T1000 (cell line): ENCODE results near the gene GSTM4.
A peak's percentile ranks its signal among the peaks of the same experiment; 100 is the strongest.
"Not testable (repeated sequence)": the region's sequence is repeated elsewhere in the genome, so short reads cannot be mapped to it uniquely, and the experiment has no call there.

Experiments
- DNase-seq: peaks from one replicate; lab custom pipeline; 2025; ENCODE audit warnings: mixed read lengths; lab: John Stamatoyannopoulos, UW

The GSTM4 gene

DNA sequence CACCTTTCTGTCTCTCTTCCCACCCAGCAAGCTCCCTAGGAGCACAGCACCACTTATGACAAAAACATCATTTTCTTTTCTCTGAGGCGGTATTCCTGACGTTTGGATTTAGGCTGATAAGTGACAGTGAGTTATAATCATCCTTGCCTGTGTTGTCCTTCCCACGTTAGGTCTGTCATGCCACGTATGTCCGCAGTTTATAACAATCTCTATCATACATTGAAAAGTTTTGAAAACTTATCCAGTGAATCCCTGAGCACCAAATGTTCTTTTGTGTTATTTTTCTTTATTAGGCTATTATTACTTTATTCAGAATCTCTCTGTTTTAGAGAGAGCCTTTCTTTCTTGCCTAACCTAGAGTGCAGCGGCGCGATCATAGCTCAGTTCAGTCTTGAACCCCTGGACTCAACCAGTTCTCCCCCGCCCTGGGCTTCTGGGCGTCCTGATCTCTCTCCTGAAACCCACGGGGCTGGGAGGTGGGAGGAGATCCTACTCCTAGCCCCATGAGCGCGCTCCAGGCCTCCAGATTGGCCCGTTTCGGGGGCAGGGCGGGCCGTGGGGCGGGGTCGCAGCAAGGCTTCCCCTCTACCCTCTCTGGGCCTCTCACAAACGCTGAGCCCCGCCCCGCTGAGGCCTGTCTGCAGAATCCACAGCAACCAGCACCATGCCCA is 11.7 kb downstream of the GSTM4 start, which contains the start of gene GSTM2:
Gene GSTM2 (plus strand): TSS at position 606 of the 671 bp plus-strand sequence. CDS start 59 bp downstream, at position 665.
- DNase-seq: peak; percentile 73

DNA sequence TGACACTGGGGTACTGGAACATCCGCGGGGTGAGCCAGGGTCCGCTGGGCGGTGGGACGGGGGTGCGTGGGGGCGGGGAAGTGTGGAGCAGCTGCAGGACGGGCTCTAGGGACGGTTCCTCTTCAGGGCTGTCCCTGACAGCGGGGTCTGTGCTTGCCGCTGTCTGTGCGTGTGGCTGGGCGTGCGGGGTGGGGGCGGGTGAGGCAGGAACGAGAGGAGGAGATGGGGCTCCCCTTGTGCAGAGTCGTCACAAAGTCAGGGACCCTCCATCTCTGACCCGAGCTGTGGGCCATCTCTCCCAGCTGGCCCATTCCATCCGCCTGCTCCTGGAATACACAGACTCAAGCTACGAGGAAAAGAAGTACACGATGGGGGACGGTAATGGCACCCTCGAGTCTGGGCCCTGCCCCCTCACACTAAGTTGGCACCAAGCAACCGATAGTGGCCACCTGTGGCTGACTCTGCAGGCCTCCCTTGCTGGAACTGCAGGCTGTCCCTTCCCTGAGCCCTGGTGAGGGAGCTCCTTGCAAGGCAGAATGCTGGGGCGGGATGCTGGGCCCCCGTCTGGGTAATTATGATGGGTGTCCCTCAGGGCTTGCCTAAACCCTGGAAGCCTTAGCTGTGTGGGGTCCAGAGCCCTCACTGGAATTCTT is 12.3 kb downstream of the GSTM4 start:
- no peak for DNase-seq

DNA sequence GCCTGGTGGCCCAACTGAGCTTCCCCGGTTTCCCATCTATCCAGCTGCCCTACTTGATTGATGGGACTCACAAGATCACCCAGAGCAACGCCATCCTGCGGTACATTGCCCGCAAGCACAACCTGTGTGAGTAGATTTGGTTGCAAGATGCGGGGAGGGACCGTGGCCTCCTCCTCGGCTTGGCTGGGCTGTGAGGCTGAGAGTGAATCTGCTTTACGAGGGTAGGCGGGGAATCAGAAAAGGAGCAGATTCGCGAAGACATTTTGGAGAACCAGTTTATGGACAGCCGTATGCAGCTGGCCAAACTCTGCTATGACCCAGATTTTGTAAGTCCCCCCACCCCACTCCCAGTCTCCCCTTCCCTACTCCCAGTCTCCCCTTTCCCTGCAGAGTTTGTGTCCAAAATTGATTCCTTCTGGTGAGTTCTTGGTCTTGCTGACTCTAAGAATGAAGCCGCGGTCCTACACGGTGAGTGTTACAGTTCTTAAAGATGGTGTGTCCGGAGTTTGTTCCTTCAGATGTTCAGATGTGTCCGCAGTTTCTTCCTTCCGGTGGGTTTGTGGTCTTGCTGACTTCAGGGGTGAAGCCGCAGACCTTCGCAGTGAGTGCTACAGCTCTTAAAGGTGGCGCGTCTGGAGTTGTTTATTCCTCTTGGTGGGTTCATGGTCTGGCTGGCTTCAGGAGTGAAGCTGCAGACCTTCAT is 13.5 kb downstream of the GSTM4 start:
- DNase-seq: no peak

DNA sequence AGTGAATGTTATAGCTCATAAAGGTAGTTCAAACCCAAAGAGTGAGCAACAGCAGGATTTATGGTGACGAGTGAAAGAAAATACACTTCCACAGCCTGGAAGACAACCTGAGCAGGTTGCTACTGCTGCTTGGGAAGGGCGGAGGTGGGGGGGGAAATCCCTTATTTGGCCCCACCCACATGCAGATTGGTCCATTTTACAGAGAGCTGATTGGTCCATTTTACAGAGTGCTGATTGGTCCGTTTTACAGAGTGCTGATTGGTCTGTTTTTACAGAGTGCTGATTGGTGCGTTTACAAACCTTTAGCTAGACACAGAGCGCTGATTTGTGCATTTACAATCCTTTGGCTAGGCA is 14.0 kb downstream of the GSTM4 start:
- DNase-seq: not testable (repeated sequence)

DNA sequence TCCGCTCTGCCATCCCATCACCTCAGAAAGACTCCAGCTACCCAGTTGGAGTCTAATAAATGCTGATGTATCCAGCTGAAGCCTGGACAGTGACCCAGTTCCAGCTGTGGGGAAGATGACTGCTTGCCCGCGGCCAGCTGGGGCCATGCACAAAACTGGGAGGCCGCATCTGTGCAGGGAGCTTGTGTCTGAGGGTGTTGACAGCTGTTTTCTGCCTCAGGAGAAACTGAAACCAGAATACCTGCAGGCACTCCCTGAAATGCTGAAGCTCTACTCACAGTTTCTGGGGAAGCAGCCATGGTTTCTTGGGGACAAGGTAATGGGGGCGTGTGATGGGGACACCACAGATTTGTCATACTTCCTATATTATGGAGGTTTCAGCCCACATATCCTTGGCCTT is 15.2 kb downstream of the GSTM4 start:
- no peak for DNase-seq

DNA sequence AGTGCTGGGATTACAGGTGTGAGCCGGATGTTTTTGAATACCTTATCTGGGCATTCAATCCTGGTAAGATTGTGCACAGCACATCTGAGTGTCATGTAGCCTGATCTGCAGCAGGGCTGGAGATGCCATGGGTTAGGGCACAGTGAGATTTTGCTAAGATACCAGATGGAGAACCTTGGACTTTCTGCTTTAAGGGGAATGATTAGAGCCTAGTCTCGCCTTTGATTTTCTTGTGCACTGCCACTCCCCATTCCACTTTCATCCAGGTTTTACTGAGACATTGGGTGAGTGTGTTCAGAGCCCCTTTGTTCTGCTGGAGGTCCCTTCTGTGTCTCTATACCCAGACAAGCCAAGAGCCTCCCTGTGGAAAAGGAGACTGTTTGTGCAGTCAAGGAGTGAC is 18.0 kb downstream of the GSTM4 start:
- DNase-seq: not testable (repeated sequence)

DNA sequence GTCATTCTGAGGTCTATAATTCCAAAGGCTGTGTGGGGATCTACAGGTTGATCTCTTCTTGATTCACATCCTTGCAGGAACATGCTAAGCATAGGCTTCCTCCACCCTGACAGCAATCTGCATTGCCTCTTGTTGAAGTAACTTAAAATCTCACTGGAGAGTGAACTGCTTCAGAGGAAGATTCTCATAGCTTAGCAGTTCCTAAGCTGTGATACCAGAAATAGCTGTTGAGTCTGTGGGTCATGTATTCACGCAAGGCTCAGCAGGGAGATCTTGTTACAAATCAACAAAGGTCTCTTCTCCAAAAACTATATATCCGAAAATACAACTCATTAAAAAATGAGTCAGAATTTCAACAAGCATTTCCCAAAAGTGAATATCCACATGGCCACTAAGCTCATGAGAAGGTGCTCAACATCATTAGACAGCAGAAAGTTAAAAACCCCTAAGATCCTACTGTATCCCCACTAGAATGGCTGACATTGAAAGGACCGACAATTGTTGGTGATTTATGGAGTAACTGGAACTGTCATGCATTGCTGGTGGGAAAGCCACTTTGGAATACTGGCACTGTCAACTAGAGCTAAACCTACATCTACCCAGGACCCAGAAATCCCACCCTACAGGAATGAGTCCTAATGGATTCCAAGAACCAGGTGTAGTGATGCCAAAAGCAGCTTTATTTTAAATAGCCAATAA is 20.9 kb downstream of the GSTM4 start:
- DNase-seq: not testable (repeated sequence)

DNA sequence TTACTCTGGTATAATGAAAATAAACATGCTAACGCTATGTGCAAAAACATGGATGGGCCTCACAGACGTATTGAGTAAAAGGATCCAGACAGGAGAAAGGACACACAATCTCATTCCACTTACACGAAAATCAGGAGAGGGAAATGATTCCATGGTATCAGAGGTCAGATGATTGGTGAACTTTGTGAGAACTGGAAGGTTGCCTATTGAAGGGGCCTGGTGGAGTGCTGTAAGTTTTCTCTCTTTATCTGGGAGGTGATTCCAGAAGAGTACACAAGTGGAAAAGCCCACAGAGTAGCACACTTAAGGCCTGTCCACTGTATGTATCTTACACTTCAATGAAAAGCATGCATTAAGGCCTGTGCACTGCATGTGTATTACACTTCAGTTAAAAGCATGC is 21.6 kb downstream of the GSTM4 start:
- no peak for DNase-seq

DNA sequence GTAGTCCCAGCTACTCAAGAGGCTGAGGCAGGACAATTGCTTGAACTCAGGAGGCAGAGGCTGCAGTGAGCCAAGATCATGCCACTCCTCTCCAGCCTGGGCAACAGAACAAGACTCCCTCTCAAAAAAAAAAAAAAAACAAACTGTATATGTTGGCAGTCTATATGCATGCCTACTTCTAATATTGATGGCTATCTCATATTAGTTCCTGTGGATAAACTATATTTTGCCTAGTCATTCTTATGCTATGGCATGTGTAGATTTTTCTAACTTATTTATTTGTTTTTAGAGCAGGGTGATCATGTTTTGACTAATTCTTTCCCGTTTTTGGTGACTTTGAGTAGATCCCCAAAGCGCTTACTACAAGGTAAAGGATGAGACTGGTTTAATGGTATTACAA is 22.7 kb downstream of the GSTM4 start:
- not testable (repeated sequence) for DNase-seq

DNA sequence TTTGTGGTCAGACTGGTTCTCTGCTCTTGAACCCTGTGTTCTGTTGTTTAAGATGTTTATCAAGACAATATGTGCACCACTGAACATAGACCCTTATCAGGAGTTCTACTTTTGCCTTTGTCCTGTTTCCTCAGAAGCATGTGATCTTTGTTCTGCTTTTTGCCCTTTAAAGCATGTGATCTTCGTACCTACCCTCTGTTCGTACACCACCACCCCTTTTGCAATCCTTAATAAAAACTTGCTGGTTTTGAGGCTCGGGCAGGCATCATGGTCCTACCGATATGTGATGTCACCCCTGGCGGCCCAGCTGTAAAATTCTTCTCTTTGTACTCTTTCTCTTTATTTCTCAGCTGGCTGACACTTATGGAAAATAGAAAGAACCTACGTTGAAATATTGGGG is 28.9 kb downstream of the GSTM4 start:
- not testable (repeated sequence) for DNase-seq

DNA sequence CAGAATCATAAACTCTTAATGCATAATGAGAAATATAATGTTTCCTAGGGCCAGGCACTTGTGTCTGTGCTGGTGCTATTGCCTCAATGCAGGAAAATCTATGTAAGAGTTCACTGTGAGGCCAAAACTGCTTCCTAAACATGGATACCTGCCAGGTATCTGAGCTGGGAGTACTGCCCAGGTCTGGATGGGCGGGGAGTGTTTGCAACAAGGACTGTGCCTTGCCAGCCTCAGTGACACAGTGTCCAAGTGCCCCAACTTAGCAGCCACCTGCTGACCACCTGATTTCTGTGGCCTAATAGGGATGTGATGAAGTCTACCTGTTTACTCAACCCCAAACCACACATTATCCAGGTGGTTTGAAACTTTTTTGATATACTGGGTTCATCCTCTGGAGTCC is 29.5 kb downstream of the GSTM4 start:
- DNase-seq: not testable (repeated sequence)

DNA sequence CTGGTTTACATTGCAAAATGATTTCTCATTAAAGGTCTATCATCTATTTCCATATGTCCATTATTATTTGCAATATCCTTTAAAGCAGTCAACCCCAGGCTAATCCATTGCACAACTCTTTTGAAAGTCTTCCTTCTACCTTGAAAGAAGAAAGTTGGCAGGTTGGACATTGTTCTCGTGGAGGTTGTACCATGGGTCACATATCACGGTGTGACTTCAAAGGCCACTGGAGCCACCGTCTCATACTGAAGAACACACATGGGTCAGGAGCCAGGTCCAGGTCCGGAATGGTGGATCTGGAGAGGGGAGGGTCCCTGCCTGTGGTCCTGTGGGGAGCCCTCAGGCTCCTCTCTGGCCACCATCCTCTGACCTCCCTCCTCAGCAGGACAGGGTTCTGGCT is 30.0 kb downstream of the GSTM4 start:
- DNase-seq: not testable (repeated sequence)

DNA sequence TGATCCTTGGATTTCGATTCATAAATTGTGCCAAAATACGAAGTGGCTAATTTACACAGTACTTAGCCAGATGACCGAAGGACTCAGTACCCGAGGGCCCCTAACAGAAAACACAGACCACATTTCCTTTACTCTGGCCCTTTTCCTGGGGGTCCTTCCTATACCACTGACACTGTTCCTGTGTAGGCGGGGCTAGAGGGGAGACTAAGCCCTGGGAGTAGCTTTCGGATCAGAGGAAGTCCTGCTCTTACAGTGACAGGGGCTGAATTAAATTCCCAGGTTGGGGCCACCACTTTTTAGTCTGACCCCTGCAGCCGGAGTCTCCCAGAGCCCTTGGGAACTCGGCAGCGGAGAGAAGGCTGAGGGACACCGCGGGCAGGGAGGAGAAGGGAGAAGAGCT is 31.2 kb downstream of the GSTM4 start:
- not testable (repeated sequence) for DNase-seq

DNA sequence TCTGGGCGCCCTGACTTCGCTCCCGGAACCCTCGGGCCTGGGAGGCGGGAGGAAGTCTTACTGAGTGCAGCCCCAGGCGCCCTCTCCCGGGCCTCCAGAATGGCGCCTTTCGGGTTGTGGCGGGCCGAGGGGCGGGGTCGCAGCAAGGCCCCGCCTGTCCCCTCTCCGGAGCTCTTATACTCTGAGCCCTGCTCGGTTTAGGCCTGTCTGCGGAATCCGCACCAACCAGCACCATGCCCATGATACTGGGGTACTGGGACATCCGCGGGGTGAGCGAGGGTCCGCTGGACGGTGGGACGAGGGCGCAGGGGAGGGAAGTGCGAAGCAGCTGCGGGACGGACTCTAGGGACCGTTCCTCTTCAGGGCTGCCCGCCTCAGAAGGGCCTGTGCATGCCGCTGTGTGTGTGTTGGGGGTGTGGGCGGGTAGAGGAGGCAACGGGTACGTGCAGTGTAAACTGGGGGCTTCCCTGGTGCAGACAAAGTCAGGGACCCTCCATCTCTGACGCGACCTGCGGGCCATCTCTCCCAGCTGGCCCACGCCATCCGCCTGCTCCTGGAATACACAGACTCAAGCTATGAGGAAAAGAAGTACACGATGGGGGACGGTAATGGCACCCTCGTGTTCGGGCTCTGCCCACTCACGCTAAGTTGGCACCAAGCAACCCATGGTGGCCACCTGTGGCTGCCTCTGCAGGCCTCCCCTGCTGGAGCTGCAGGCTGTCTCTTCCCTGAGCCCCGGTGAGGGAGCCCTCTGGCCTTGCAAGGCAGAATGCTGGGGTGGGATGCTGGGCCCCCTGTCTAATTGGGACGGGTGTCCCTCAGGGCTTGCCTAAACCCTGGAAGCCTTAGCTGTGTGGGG is 32.0 kb downstream of the GSTM4 start, which contains the start of gene GSTM1:
Gene GSTM1 (plus strand): TSS at position 177 of the 859 bp plus-strand sequence. CDS start 57 bp downstream, at position 234.
- DNase-seq: no peak

DNA sequence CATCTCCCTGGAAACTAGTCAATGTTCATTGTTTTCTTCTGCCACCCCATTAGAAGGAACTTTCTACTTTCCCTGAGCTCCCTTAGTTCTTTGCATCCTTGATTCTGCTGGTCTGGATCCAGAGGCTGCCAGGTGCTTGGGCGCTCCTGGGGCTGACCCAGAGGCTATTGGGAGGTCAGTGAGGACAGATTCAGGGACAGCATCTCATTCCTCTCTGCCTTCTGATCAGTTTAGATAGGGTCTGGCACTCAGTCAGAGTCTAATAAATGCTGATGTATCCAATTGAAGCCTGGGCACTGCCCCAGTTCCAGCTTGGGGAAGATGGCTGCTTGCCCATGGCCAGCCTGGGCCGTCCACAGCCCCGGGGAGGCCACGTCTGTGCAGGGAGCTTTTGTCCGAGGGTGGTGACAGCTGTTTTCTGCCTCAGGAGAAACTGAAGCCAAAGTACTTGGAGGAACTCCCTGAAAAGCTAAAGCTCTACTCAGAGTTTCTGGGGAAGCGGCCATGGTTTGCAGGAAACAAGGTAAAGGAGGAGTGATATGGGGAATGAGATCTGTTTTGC is 34.0 kb downstream of the GSTM4 start:
- DNase-seq: no peak

DNA sequence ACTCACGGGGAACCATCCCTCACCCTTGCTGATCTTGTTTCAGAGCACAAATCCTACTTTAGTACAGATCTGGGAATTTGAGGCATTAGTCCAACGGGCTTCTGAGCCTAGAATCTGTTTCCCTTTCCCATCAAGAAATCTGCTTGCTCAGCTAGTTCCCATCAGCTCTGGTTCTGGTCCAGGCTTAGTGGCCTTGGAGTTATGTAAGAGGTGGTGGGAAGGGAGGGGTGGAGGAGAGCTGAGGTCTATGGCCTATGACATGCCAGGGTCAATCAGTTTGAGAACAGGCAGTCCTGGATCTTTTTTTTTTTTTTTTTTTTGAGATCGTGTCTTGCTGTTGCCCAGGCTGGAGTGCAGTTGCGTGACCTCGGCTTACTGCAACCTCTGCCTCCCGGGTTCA is 35.9 kb downstream of the GSTM4 start:
- no peak for DNase-seq

DNA sequence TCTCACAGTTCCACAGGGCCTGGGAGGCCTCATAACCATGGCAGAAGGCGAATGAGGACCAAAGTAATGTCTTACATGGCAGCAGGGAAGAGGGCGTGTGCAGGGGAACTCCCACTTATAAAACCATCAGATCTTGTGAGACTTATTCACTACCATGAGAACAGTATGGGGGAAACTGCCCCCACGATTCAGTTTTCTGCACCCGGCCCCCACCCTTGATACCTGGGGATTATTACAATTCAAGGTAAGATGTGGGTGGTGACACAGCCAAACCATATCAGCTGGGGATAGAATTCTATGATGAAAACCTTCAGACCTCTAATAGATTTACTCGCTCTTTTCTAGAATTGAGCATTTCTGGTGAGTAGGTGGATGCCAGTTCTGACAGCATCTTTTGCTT is 38.5 kb downstream of the GSTM4 start:
- not testable (repeated sequence) for DNase-seq

DNA sequence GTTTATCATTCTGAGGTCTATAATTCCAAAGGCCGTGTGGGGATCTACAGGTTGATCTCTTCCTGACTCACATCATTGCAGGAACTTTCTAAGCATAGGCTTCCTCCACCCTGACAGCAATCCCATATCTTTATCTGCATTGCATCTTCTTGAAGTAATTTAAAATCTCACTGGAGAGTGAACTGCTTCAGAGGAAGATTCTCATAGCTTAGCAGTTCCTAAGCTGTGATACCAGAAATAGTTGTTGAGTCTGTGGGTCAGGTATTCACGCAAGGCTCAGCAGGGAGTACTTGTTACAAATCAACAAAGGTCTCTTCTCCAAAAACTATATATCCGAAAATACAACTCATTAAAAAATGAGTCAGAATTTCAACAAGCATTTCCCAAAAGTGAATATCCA is 39.2 kb downstream of the GSTM4 start:
- not testable (repeated sequence) for DNase-seq

DNA sequence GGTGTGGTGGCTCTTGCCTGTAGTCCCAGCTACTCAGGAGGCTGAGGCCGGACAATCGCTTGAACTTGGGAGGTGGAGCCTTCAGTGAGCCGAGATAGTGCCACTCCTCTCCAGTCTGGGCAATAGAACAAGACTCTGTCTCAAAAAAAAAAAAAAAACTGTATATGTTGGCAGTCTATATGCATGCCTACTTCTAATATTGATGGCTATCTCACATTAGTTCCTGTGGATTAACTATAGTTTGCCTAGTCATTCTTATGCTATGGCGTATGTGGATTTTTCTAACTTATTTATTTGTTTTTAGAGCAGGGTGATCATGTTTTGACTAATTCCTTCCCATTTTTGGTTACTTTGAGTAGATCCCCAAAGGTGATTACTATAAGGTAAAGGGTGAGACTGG is 41.2 kb downstream of the GSTM4 start:
- DNase-seq: no peak

DNA sequence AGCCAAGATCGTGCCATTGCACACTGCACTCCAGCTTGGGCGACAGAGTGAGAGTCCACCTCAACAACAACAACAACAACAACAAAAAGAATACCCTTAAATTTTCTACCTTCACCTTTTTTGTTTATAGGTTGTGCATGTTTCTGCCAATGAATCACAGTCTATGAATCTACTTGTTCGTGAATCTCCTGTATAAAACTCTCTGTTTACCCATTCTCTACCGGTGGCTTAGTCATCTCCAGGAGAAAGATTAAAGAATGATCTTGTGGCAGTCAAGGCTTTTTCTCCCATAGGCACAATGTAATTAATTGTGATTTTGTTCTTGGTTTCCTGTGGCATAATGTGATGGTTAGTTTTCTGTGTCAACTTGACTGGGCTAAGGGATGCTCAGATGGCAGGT is 42.0 kb downstream of the GSTM4 start:
- DNase-seq: not testable (repeated sequence)

DNA sequence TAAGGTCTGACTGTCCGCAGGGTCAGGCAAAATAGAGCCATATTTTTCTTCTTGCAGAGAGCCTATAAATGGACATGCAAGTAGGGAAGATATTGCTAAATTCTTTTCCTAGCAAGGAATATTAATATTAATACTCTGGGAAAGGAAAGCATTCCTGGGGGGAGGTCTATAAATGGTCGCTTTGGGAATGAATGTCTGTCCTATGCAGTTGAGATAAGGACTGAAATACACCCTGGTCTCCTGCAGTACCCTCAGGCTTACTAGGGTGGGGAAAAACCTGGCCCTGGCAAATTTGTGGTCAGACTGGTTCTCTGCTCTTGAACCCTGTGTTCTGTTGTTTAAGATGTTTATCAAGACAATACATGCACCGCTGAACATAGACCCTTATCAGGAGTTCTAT is 47.0 kb downstream of the GSTM4 start:
- not testable (repeated sequence) for DNase-seq
